Activated CD4-positive, alpha-beta T cell treated with anti-CD3 and anti-CD28 coated beads, Interleukin-2, amount 10 ng/mL, durations not matched to agents 24 days and 14 days (primary cell): Measurements from ENCODE around the gene EDIL3. TPM values are rescaled to one million over a fixed set of nuclear protein-coding genes. Genes with fewer than 3 reads are reported as not detected.
"Not testable (repeated sequence)": the region's sequence is repeated elsewhere in the genome, so short reads cannot be mapped to it uniquely, and the experiment has no call there.

Source experiments
- DNase-seq: peaks from one replicate; pipeline ENCODE4 v3.0.0; 2022
- H3K27ac Mint-ChIP-seq: one replicate; pipeline ENCODE4 v1.8.0; 2022; ENCODE audit warnings: mild to moderate bottlenecking, mixed read lengths
- H3K27me3 Mint-ChIP-seq: one replicate; pipeline ENCODE4 v1.8.0; 2022; ENCODE audit warnings: mixed read lengths
- H3K36me3 Mint-ChIP-seq: one replicate; pipeline ENCODE4 v1.8.0; 2022; ENCODE audit warnings: low read depth, mild to moderate bottlenecking, mixed read lengths
- H3K4me1 Mint-ChIP-seq: one replicate; pipeline ENCODE4 v1.8.0; 2021; ENCODE audit warnings: mixed read lengths
- H3K4me3 Mint-ChIP-seq: one replicate; pipeline ENCODE4 v1.8.0; 2022; ENCODE audit warnings: mild to moderate bottlenecking, moderate library complexity, mixed read lengths
- H3K9me3 Mint-ChIP-seq: one replicate; pipeline ENCODE4 v1.8.0; 2021; ENCODE audit warnings: mixed read lengths
- intact Hi-C: fragments of 100-400 bp; cut with micrococcal nuclease; formaldehyde crosslinking; loops from one replicate; pipeline ENCODE4 v1.15.1; 2023
- total RNA-seq: library from RNA; stranded (reverse); gene quantifications from 2 replicates; pipeline ENCODE4 v1.2.3, GENCODE V29; 2022

EDIL3 gene
- total RNA-seq, 1 donor from 2014 or later = not detected

DNA sequence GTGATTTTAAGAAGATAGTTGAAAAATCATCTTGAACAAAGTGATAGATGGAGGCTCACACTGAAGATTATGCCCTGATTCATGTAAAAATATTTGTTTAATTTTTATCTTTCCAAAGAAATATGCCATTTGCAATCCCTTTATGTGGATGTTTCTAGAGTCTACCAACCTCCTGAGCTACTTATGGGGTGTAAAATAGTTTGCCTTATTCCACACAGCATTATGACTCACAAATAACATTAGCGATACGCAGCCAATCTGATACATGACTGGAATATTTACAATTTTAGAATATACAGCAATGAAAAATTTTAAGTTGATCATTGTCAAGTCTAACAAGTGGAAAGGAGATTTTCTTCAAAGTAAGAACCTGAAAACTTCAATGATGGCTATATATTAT lies 327.5 kb downstream of the EDIL3 start:
- Mint-ChIP-seq H3K4me3 (no peak overlapping the region), H3K36me3 (no peaks in the 10 kb centered on the region), H3K27me3 (no peaks in the 10 kb centered on the region), H3K27ac (no peak overlapping the region), H3K9me3 (no peaks in the 10 kb centered on the region), H3K4me1 (no peaks in the 10 kb centered on the region)
- DNase-seq = no peak
- intact Hi-C loops = no loop called here

DNA sequence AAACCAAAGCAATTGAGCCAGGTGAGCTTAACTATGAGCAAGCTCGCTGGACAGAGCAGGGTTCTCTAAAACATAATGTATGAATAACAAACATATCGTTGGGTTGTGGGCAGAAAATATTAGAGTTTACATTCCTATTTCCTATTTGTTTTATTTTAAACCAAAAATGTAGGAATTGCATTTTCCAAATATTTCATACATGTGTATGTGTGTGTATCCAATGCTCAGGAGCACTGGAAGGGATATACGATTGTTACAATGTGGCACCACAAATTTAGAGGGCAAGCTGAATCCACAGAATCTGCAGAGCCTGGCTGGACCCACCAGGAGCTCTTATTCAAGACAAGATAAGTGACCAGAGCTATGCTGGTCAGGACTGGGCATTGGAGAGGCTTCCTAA lies 338.7 kb downstream of the EDIL3 start:
- Mint-ChIP-seq H3K27ac (no peak overlapping the region), H3K27me3 (no peaks in the 10 kb centered on the region), H3K9me3 (no peaks in the 10 kb centered on the region), H3K4me3 (no peak overlapping the region), H3K4me1 (no peaks in the 10 kb centered on the region), H3K36me3 (no peaks in the 10 kb centered on the region)
- intact Hi-C loops = no loop called here
- DNase-seq = no peak

DNA sequence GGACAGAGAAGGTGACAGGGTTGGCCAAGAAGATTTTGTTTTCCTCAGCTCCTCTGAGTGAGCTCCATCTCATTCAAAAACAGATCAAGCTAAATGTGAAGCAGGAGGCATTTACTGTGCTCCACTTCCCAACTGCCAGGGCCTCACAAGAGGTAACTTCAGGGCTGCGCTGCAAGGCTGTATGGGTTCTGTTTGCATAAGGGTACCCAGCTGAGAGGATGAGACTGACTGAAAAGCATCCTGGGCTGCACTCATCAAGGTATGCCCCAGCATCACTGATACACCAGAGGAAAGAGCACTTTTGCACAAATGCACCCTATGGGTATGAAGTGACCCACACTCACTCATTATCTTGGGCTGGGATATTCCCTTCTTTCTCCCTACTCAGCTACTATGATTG lies 347.8 kb downstream of the EDIL3 start:
- H3K36me3 Mint-ChIP-seq = no peaks in the 10 kb centered on the region
- no peak overlapping the region for H3K4me3 Mint-ChIP-seq
- no peaks in the 10 kb centered on the region for H3K9me3 Mint-ChIP-seq
- no peak overlapping the region for H3K27ac Mint-ChIP-seq
- DNase-seq = no peak
- no peaks in the 10 kb centered on the region for H3K4me1 Mint-ChIP-seq
- intact Hi-C loops = no loop called here
- H3K27me3 Mint-ChIP-seq = no peaks in the 10 kb centered on the region

DNA sequence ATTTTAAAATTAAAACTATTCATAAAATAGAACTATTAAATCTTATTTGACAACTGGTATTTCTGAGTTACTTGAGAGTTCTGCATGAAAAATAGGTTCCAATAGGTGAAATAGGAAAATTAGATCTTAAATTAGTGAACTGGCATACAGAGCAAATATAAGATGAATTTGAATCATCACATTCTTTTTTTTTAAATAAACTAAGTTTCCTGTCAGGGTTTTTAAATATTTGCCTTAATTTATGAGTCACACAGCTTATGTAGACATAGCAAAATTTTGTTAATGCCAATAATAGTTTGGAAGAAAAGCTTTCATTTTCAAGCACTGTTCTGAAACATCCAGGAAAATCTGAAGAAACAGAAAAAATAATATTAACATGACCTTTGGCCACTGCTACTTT lies 352.4 kb downstream of the EDIL3 start:
- intact Hi-C loops = no loop called here
- Mint-ChIP-seq H3K27me3 (no peaks in the 10 kb centered on the region), H3K4me1 (no peaks in the 10 kb centered on the region), H3K27ac (no peak overlapping the region), H3K36me3 (no peaks in the 10 kb centered on the region), H3K9me3 (peaks cover 3% of the 10 kb centered on the region), H3K4me3 (no peak overlapping the region)
- no peak for DNase-seq

DNA sequence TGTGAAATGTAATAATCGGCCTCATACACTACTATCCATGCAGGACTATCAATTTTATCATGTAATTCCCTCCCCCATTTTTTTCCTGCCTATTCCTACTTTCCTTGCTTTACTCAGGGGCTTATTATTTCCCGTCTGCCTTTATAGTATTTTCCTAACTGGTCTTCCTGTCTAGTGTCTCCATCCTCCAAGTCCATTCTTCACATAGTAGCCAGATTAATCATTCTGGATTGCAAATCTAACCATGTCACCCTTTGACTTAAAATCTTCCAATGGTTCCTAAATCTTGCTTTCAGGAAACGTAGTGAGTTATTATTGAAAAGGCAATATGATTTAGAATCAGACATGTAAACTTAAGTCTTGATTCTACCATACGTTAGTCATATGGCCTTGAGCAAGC lies 356.6 kb downstream of the EDIL3 start:
- no peak for DNase-seq
- no peak overlapping the region for H3K27ac Mint-ChIP-seq
- peaks cover 3% of the 10 kb centered on the region for H3K9me3 Mint-ChIP-seq
- no peaks in the 10 kb centered on the region for H3K4me1 Mint-ChIP-seq
- no peak overlapping the region for H3K4me3 Mint-ChIP-seq
- intact Hi-C loops = no loop called here
- H3K36me3 Mint-ChIP-seq = no peaks in the 10 kb centered on the region
- H3K27me3 Mint-ChIP-seq = no peaks in the 10 kb centered on the region

DNA sequence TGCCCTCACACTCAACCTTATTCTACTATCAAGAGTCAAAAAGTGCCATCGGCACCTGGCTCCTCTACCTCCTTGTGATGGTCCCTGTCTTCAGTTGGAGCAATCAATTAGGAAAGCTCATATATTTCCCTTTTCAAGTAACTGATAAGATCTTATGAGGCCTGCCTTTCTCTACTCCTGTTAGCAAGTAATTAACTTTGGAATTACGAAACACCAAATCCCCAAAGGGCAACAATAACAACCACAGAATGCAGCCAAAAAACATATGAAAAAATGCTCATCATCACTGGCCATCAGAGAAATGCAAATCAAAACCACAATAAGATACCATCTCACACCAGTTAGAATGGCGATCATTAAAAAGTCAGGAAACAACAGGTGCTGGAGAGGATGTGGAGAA lies 366.2 kb downstream of the EDIL3 start:
- DNase-seq, intact Hi-C loops, H3K4me1 Mint-ChIP-seq, H3K4me3 Mint-ChIP-seq, H3K9me3 Mint-ChIP-seq, H3K27ac Mint-ChIP-seq, H3K36me3 Mint-ChIP-seq, H3K27me3 Mint-ChIP-seq: not testable (repeated sequence)

DNA sequence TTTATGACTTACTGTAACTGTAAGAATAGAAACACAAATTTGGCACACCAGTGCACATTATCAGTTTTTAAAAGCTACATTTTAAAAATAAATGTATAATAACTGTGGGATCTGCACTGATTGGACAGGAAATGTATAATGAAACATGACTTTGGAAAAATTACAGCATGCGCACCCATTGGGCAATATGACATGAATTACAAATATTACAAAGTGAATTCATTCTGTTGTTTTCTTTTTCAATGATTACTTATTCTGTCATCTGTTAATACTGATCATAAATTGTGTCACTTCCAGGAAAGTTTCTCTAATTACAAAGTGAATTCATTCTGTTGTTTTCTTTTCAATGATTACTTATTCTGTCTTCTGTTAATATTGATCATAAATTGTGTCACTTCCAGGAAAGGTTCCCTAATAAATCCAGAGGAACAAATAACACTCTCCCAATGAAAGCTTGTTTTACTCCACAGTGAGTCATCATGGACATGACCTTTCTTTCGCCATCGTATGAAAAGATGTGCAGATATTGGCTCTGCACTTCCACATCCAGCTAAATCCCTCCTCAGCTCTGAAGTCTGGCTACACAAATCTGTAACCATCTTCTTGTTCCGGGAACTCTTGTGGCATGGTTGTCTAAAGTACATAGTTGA lies 367.0 kb downstream of the EDIL3 start:
- H3K27me3 Mint-ChIP-seq = no peaks in the 10 kb centered on the region
- intact Hi-C loops = no loop called here
- H3K9me3 Mint-ChIP-seq = no peaks in the 10 kb centered on the region
- no peaks in the 10 kb centered on the region for H3K4me1 Mint-ChIP-seq
- H3K4me3 Mint-ChIP-seq = no peak overlapping the region
- no peak overlapping the region for H3K27ac Mint-ChIP-seq
- no peaks in the 10 kb centered on the region for H3K36me3 Mint-ChIP-seq
- DNase-seq = no peak

DNA sequence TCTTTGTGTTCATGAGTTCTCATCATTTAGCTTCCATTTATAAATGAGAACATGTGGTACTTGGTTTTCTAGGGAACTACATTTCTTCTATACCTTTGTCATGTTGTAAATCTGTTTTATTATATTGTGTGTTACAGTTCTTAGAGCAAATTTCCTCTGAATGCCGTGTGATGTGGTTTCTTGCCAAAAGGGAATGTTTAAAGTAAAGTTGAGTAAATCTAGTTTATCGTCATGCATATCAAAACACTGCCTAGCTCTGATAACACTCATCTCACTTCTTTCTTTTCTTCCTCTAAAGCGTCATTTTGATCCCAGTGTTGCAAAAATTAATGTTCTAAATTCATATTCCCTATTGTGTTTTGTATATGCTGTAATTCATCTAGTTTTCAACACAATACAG lies 368.6 kb downstream of the EDIL3 start:
- Mint-ChIP-seq H3K27ac (no peak overlapping the region), H3K27me3 (no peaks in the 10 kb centered on the region), H3K4me3 (no peak overlapping the region), H3K4me1 (no peaks in the 10 kb centered on the region), H3K9me3 (no peaks in the 10 kb centered on the region), H3K36me3 (no peaks in the 10 kb centered on the region)
- intact Hi-C loops = no loop called here
- DNase-seq = no peak

DNA sequence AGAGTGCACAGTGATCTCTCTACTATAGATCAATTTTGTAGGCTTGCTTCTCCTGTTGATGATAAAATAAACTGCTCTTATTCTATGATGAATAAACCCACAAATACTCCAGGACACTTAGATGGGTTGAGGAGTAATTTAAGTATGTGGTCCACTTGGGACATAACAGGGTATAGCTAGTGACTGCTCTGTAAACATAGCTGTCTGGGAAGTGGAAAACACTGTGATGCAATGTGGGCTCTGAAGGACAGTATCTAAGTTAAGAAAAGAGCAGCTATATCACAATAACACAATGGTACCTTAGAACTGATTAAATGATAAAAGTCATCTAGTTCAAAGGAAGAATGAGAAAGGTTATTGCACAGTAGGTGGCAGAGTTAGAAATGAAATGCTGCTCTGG lies 369.7 kb downstream of the EDIL3 start:
- Mint-ChIP-seq H3K9me3 (no peaks in the 10 kb centered on the region), H3K4me1 (no peaks in the 10 kb centered on the region), H3K4me3 (no peak overlapping the region), H3K27ac (no peak overlapping the region), H3K27me3 (no peaks in the 10 kb centered on the region), H3K36me3 (no peaks in the 10 kb centered on the region)
- intact Hi-C loops = no loop called here
- no peak for DNase-seq

DNA sequence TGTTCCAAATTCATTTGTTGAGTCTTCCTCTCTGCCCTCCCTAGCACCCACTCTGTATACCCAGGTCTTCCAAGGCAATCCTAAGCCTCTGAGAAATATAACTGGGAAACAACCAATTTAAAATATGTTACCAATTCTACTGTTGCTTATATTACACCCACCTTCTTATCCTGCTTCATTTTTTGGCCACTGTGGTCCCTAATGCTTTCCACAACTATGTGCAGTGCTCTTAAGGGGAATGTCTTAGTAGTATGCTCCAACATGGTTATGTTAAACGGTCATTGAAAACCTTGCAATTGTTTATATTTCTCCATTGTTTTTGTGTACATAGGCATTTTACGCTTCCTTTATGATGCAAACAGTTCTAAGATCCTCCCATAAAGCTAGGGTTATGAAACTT lies 390.9 kb downstream of the EDIL3 start:
- no peak overlapping the region for H3K4me3 Mint-ChIP-seq
- no peaks in the 10 kb centered on the region for H3K36me3 Mint-ChIP-seq
- intact Hi-C loops = no loop called here
- DNase-seq = no peak
- H3K27ac Mint-ChIP-seq = no peak overlapping the region
- H3K9me3 Mint-ChIP-seq = no peaks in the 10 kb centered on the region
- no peaks in the 10 kb centered on the region for H3K27me3 Mint-ChIP-seq
- H3K4me1 Mint-ChIP-seq = no peaks in the 10 kb centered on the region

DNA sequence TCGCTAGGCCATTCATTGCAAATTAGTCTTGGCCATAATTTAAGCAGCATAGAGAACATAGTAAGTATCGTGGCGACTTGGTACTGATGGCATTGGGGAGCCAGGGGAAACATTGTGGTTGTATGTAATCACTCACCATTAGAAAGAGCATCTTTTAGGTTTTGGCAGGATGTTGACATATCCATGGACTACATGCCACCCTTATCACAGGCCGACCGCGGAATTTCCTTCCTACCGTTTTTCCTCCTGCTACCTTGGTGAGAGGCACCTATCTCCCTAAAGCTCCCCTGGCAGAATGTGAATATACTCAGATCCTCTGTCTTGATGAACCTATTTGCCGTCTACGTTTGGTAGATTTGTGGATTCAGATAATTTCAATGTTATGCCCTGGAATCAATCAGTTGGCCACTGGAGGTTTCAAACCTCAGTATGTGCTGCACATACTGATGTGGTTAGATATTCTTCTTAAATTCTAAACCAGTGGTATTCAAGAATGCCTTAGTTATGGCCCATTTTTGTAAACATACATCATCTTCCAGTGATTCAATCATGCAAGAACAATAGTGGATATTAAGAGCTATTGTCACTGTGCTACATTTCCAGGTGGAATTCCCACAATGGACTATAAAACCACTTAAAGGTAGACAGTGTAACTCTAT lies 393.0 kb downstream of the EDIL3 start:
- Mint-ChIP-seq H3K4me1 (no peaks in the 10 kb centered on the region), H3K27ac (no peak overlapping the region), H3K4me3 (no peak overlapping the region), H3K27me3 (no peaks in the 10 kb centered on the region), H3K9me3 (no peaks in the 10 kb centered on the region), H3K36me3 (no peaks in the 10 kb centered on the region)
- intact Hi-C loops = no loop called here
- DNase-seq = no peak

DNA sequence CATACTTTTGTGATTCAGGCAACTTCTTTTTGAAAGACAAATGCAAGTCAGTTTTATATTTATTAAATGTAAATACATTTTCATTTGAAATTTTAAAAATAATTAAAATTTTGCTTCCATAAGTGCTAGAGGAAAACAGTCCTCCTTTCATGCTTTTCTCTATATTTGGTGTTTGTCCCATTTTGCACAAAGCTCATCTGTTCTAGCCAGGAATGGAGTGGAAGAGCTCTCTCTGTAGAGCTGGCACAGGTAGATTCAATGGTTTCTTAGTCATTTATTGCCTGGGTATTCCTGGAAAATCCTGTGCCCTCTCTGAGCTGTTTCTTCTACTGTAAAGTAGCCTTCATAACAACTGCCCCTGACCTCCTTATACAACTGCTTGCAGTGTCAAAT lies 396.4 kb downstream of the EDIL3 start:
- H3K27ac Mint-ChIP-seq = no peak overlapping the region
- intact Hi-C loops = no loop called here
- H3K27me3 Mint-ChIP-seq = no peaks in the 10 kb centered on the region
- no peaks in the 10 kb centered on the region for H3K9me3 Mint-ChIP-seq
- H3K36me3 Mint-ChIP-seq = no peaks in the 10 kb centered on the region
- H3K4me3 Mint-ChIP-seq = no peak overlapping the region
- H3K4me1 Mint-ChIP-seq = no peaks in the 10 kb centered on the region
- DNase-seq = no peak

DNA sequence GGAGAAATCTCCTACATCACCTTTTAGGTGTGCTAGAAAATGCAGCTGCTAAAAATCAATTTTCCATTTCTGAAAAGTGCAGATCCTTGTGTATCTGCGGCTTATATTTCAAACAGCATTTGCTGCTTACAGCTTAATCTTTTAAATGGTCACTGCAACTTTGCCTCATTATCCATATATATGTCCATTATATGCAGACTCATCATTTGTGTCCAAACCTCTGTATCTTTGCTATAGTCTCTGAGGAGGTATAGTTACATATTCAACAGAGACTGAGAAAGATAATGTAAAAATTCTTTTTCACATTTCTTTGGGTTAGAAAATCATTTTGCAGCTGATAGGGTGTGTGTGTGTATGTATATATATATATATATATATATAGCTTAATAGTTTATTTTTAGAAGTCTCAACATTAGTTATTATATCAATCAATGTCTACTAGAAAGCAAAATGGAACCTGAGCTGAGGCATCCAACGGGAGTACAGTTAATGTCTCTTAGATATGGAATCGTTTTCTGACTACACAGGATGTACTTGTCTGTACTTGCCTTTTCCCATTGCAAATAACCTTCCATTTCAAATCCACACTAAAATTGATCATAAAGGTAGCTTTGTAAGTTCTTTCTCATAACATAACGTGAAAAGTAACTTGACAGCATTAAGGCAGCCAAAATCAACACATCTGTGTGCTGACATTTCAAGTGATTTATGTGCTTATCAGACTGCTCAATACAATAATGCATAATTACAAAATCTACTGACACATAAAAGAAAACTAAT lies 397.0 kb downstream of the EDIL3 start:
- H3K27me3 Mint-ChIP-seq = no peaks in the 10 kb centered on the region
- DNase-seq = no peak
- intact Hi-C loops = no loop called here
- H3K4me3 Mint-ChIP-seq = no peak overlapping the region
- no peak overlapping the region for H3K27ac Mint-ChIP-seq
- H3K9me3 Mint-ChIP-seq = no peaks in the 10 kb centered on the region
- no peaks in the 10 kb centered on the region for H3K36me3 Mint-ChIP-seq
- H3K4me1 Mint-ChIP-seq = no peaks in the 10 kb centered on the region

DNA sequence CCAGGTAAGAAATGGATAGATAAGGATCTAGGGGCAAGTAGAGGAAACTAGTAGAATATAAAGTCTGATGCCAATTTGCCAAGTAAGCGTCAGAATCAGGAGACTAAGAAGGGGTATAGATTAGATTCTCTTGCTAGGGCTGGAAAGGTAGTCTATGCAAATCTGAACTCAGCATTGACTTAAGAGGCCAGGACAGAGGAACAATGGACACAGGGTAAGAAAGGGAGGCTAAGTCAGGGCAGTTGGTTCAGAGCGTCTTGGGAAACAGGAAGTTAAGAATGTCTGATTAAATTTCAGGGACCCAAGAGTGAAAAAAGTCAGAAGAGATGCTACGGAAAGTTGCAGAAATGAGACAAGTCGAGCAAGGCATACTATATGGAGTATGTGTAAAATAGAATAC lies 400.8 kb downstream of the EDIL3 start:
- H3K27ac Mint-ChIP-seq = no peak overlapping the region
- no peak overlapping the region for H3K4me3 Mint-ChIP-seq
- intact Hi-C loops = no loop called here
- H3K27me3 Mint-ChIP-seq = no peaks in the 10 kb centered on the region
- no peak for DNase-seq
- no peaks in the 10 kb centered on the region for H3K36me3 Mint-ChIP-seq
- no peaks in the 10 kb centered on the region for H3K9me3 Mint-ChIP-seq
- H3K4me1 Mint-ChIP-seq = no peaks in the 10 kb centered on the region
